Natural killer cell (primary cell): ENCODE results near the gene HBZ. TPM values are rescaled to one million over a fixed set of nuclear protein-coding genes. Genes with fewer than 3 reads are reported as not detected.
"Not testable (repeated sequence)": the region's sequence is repeated elsewhere in the genome, so short reads cannot be mapped to it uniquely, and the experiment has no call there.

Experiments
- ATAC-seq, 3 donors: fragments of 150-1000 bp in 2 of 3; fragments of 200-7000 bp in 1 of 3; cut with Tn5 transposase; 1 replicate in 1 of 3; 2 replicates in 2 of 3; pipeline ENCODE4 v1.10.0; 2021; ENCODE audit warnings: mild to moderate bottlenecking in 2 of 3, moderate library complexity in 2 of 3
- DNase-seq, 2 donors: peaks; one replicate each; pipeline versions ENCODE4 v3.0.0 to v3.0.0-alpha.2; 2013 to 2021; ENCODE audit warnings: mixed read lengths in 1 of 2
- H3K27ac ChIP-seq: one replicate; pipeline ENCODE4 v1.5.1; 2013; ENCODE audit warnings: mild to moderate bottlenecking, low read length
- H3K27me3 ChIP-seq: one replicate; pipeline ENCODE4 v1.6.1; 2013; ENCODE audit warnings: low read length; ENCODE audit not compliant: control insufficient read depth, insufficient read depth
- H3K36me3 ChIP-seq: one replicate; pipeline ENCODE4 v1.6.1; 2013; ENCODE audit warnings: low read length; ENCODE audit not compliant: control insufficient read depth, insufficient read depth
- H3K4me1 ChIP-seq: one replicate; pipeline ENCODE4 v1.6.1; 2013; ENCODE audit warnings: low read length; ENCODE audit not compliant: control insufficient read depth, insufficient read depth
- H3K4me3 ChIP-seq: one replicate; pipeline ENCODE4 v1.5.1; 2013; ENCODE audit warnings: low read length
- H3K9me3 ChIP-seq: one replicate; pipeline ENCODE4 v1.6.1; 2013; ENCODE audit warnings: low read length; ENCODE audit not compliant: control insufficient read depth, insufficient read depth
- H3K27ac Mint-ChIP-seq, 2 donors: one replicate each; pipeline ENCODE4 v1.8.0; 2022; ENCODE audit warnings: mild to moderate bottlenecking in 2 of 2, mixed read lengths in 2 of 2, moderate library complexity in 1 of 2
- H3K27me3 Mint-ChIP-seq, 2 donors: one replicate each; pipeline ENCODE4 v1.8.0; 2022; ENCODE audit warnings: low read depth in 2 of 2, mixed read lengths in 2 of 2
- H3K36me3 Mint-ChIP-seq: one replicate; pipeline ENCODE4 v1.8.0; 2022; ENCODE audit warnings: mixed read lengths
- H3K4me1 Mint-ChIP-seq, 2 donors: one replicate each; pipeline ENCODE4 v1.8.0; 2022; ENCODE audit warnings: mixed read lengths in 2 of 2
- H3K4me3 Mint-ChIP-seq: one replicate; pipeline ENCODE4 v1.8.0; 2022; ENCODE audit warnings: mild to moderate bottlenecking, moderate library complexity, mixed read lengths
- H3K9me3 Mint-ChIP-seq, 2 donors: one replicate each; pipeline ENCODE4 v1.8.0; 2022; ENCODE audit warnings: mixed read lengths in 2 of 2
- CTCF ChIP-seq: fragments of 200-600 bp; IDR thresholded peaks from one replicate; pipeline ENCODE4 v1.8.0; 2022; ENCODE audit warnings: antibody characterized with exemption
- WGBS: methylation state at CpG from one replicate; pipeline ENCODE4 v1.1.7; 2013; ENCODE audit warnings: missing lambda C conversion rate; ENCODE audit not compliant: insufficient coverage; 5-methylcytosine and 5-hydroxymethylcytosine counted together
- intact Hi-C: fragments of 100-400 bp; cut with micrococcal nuclease; formaldehyde crosslinking; loops from one replicate; pipeline ENCODE4 v1.14.2; 2022
- total RNA-seq, 4 donors: library from RNA; stranded (reverse); fragments of 120-200 nt in 1 of 4; gene quantifications; one replicate each; pipeline versions ENCODE4 v1.2.3 to v1.2.4, GENCODE V29; 2013 to 2022

HBZ gene
- total RNA-seq, 3 donors from 2014 or later (not counting 1 experiment from before 2014, with no cell fraction given) = not detected

DNA sequence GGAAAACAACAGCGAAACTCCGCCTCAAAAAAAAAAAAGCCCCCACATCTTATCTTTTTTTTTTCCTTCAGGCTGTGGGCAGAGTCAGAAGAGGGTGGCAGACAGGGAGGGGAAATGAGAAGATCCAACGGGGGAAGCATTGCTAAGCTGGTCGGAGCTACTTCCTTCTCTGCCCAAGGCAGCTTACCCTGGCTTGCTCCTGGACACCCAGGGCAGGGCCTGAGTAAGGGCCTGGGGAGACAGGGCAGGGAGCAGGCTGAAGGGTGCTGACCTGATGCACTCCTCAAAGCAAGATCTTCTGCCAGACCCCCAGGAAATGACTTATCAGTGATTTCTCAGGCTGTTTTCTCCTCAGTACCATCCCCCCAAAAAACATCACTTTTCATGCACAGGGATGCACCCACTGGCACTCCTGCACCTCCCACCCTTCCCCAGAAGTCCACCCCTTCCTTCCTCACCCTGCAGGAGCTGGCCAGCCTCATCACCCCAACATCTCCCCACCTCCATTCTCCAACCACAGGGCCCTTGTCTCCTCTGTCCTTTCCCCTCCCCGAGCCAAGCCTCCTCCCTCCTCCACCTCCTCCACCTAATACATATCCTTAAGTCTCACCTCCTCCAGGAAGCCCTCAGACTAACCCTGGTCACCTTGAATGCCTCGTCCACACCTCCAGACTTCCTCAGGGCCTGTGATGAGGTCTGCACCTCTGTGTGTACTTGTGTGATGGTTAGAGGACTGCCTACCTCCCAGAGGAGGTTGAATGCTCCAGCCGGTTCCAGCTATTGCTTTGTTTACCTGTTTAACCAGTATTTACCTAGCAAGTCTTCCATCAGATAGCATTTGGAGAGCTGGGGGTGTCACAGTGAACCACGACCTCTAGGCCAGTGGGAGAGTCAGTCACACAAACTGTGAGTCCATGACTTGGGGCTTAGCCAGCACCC is 22.8 kb downstream of the HBZ start:
- no peak overlapping the region for H3K4me3 ChIP-seq
- ATAC-seq = no peak
- no peak for TF ChIP-seq CTCF

GRCh38 chr16:176006-176405 is 23.6 kb downstream of the HBZ start:
- peaks cover 23 to 35% of the 10 kb centered on the region in 2 donors for H3K27me3 Mint-ChIP-seq
- intact Hi-C loops, H3K4me1 Mint-ChIP-seq, ATAC-seq, H3K36me3 ChIP-seq, DNase-seq, H3K27ac ChIP-seq, H3K9me3 ChIP-seq, H3K4me3 ChIP-seq, H3K27ac Mint-ChIP-seq, H3K9me3 Mint-ChIP-seq, H3K4me3 Mint-ChIP-seq, H3K36me3 Mint-ChIP-seq: not testable (repeated sequence)
- 4% methylated on average over 12 of the region's 39 CpGs for WGBS
- Histone ChIP-seq H3K27me3 (peaks cover 32% of the 10 kb centered on the region), H3K4me1 (peaks cover 17% of the 10 kb centered on the region)

More for the DNA sequence above, 22.8 kb downstream of the HBZ start:
- Histone ChIP-seq H3K27me3 (peaks cover 32% of the 10 kb centered on the region), H3K27ac (no peak overlapping the region), H3K9me3 (no peaks in the 10 kb centered on the region), H3K36me3 (no peaks in the 10 kb centered on the region), H3K4me1 (peaks cover 10% of the 10 kb centered on the region)
- H3K27ac Mint-ChIP-seq = no peak overlapping the region
- H3K4me3 Mint-ChIP-seq = peak overlapping the region; percentile 31
- H3K9me3 Mint-ChIP-seq = no peaks in the 10 kb centered on the region
- peaks cover 0 to 10% of the 10 kb centered on the region in 2 donors for H3K4me1 Mint-ChIP-seq
- H3K27me3 Mint-ChIP-seq = peaks cover 29 to 40% of the 10 kb centered on the region in 2 donors
- no peaks in the 10 kb centered on the region for H3K36me3 Mint-ChIP-seq
- DNase-seq = peak in 1 of 2 donors; percentile 24
- intact Hi-C loops = no loop called here
- 11% methylated on average over 4 of the region's 8 CpGs for WGBS

DNA sequence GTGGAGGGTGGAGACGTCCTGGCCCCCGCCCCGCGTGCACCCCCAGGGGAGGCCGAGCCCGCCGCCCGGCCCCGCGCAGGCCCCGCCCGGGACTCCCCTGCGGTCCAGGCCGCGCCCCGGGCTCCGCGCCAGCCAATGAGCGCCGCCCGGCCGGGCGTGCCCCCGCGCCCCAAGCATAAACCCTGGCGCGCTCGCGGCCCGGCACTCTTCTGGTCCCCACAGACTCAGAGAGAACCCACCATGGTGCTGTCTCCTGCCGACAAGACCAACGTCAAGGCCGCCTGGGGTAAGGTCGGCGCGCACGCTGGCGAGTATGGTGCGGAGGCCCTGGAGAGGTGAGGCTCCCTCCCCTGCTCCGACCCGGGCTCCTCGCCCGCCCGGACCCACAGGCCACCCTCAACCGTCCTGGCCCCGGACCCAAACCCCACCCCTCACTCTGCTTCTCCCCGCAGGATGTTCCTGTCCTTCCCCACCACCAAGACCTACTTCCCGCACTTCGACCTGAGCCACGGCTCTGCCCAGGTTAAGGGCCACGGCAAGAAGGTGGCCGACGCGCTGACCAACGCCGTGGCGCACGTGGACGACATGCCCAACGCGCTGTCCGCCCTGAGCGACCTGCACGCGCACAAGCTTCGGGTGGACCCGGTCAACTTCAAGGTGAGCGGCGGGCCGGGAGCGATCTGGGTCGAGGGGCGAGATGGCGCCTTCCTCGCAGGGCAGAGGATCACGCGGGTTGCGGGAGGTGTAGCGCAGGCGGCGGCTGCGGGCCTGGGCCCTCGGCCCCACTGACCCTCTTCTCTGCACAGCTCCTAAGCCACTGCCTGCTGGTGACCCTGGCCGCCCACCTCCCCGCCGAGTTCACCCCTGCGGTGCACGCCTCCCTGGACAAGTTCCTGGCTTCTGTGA is 24.3 kb downstream of the HBZ start, which contains the start of gene HBA1:
Gene HBA1, plus strand, starts transcription at position 204 of the 906 bp plus-strand sequence. Its CDS starts 37 bp downstream, at position 241.
- Mint-ChIP-seq H3K27me3 (peaks cover 22 to 34% of the 10 kb centered on the region in 2 donors), H3K4me3 (peak within 1 kb of the TSS; percentile 21)
- H3K36me3 Mint-ChIP-seq, H3K27ac ChIP-seq, H3K9me3 ChIP-seq, H3K4me1 Mint-ChIP-seq, H3K4me3 ChIP-seq, DNase-seq, H3K27ac Mint-ChIP-seq, intact Hi-C loops, H3K9me3 Mint-ChIP-seq, H3K36me3 ChIP-seq: not testable (repeated sequence)
- 6% methylated on average over 39 of the region's 88 CpGs for WGBS
- peaks cover 32% of the 10 kb centered on the region for H3K27me3 ChIP-seq
- peaks cover 23% of the 10 kb centered on the region for H3K4me1 ChIP-seq
- ATAC-seq = peak; percentile 30 to 44 (median 36)

DNA sequence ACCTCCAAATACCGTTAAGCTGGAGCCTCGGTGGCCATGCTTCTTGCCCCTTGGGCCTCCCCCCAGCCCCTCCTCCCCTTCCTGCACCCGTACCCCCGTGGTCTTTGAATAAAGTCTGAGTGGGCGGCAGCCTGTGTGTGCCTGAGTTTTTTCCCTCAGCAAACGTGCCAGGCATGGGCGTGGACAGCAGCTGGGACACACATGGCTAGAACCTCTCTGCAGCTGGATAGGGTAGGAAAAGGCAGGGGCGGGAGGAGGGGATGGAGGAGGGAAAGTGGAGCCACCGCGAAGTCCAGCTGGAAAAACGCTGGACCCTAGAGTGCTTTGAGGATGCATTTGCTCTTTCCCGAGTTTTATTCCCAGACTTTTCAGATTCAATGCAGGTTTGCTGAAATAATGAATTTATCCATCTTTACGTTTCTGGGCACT is 25.0 kb downstream of the HBZ start:
- no peaks in the 10 kb centered on the region for H3K36me3 ChIP-seq
- no peak for TF ChIP-seq CTCF
- peaks cover 0 to 10% of the 10 kb centered on the region in 2 donors for H3K4me1 Mint-ChIP-seq
- peaks cover 22 to 31% of the 10 kb centered on the region in 2 donors for H3K27me3 Mint-ChIP-seq
- H3K4me3 ChIP-seq = no peak overlapping the region
- no peaks in the 10 kb centered on the region for H3K9me3 ChIP-seq
- no peak overlapping the region for H3K27ac Mint-ChIP-seq
- WGBS = 17% methylated on average over 11 of the region's 13 CpGs
- ATAC-seq = no peak
- no peak for DNase-seq
- no peak overlapping the region for H3K27ac ChIP-seq
- intact Hi-C loops = no loop called here
- peaks cover 32% of the 10 kb centered on the region for H3K27me3 ChIP-seq
- H3K4me1 ChIP-seq = peaks cover 25% of the 10 kb centered on the region
- H3K4me3 Mint-ChIP-seq = peak overlapping the region; percentile 21
- no peaks in the 10 kb centered on the region for H3K9me3 Mint-ChIP-seq
- H3K36me3 Mint-ChIP-seq = no peaks in the 10 kb centered on the region
